HCT116 (cell line): Measurements from ENCODE around the gene OR12D2. TPM values are rescaled to one million over a fixed set of nuclear protein-coding genes. Genes with fewer than 3 reads are reported as not detected.

Experiments
- ATAC-seq: fragments of 200-7000 bp; cut with Tn5 transposase; 2 replicates; pipeline ENCODE4 v1.9.1; 2020; ENCODE audit warnings: mild to moderate bottlenecking, moderate library complexity
- BruUV-seq: library from RNA; stranded (reverse); fragments of 400-500 nt; replicated peaks from 2 replicates; lab custom pipeline; 2021; lab: Mats Ljungman, UMichigan
- CTCF ChIA-PET: fragments of 300-600 bp; sonication (Branson Sonifier 250); formaldehyde crosslinking; loops from one replicate; lab custom pipeline; 2021; ENCODE audit warnings: antibody characterized with exemption; lab: Charles Lee
- POLR2A ChIA-PET: fragments of 300-600, 350-600 bp; sonication (Branson Sonifier 250); formaldehyde crosslinking; loops from one replicate; lab custom pipeline; 2021; ENCODE audit warnings: antibody characterized with exemption; lab: Charles Lee
- RAD21 ChIA-PET, 2 experiments: fragments of 300-600 bp; sonication (Branson Sonifier 250); formaldehyde crosslinking; loops; one replicate each; lab custom pipeline; 2023; ENCODE audit warnings: low total read pairs in 2 of 2; ENCODE audit not compliant: uncharacterized antibody in 2 of 2, unreplicated experiment in 2 of 2, low non-redundant PET in 1 of 2; lab: Charles Lee
- DNase-seq: peaks from one replicate; pipeline ENCODE4 v3.0.0-alpha.2; 2010; ENCODE audit warnings: low read depth, low spot score
- H2AFZ ChIP-seq: fragments of 200-600 bp; shearing (Covaris generic), sonication (generic); 2 replicates; pipeline ENCODE4 v1.6.1; 2017; ENCODE audit warnings: low read depth, mixed run types, mixed read lengths, antibody characterized with exemption, low read length; ENCODE audit not compliant: poor library complexity, severe bottlenecking
- H3K27ac ChIP-seq: 2 replicates; pipeline ENCODE4 v1.5.1; 2012; ENCODE audit warnings: low read depth, low read length
- H3K27me3 ChIP-seq: fragments of 200-600 bp; sonication (generic); 2 replicates; pipeline ENCODE4 v1.6.1; 2016; ENCODE audit warnings: mixed run types, low read length, mixed read lengths; ENCODE audit not compliant: insufficient read depth
- H3K36me3 ChIP-seq, 2 experiments: fragments of 200-500 bp in 1 of 2; fragments of 200-600 bp in 1 of 2; sonication (Bioruptor generic) in 1 of 2; sonication (generic) in 1 of 2; 2 replicates each; pipeline versions ENCODE4 v1.5.1 to v1.6.1; 2014 to 2016; ENCODE audit warnings: low read length in 2 of 2, inconsistent platforms in 1 of 2, mixed read lengths in 1 of 2, mixed run types in 1 of 2; ENCODE audit not compliant: insufficient read depth in 2 of 2, control insufficient read depth in 1 of 2
- H3K4me1 ChIP-seq, 2 experiments: fragments of 200-600 bp in 1 of 2; sonication (generic) in 1 of 2; 2 replicates each; pipeline versions ENCODE4 v1.5.1 to v1.6.1; 2012 to 2017; ENCODE audit warnings: low read length in 2 of 2, inconsistent platforms in 1 of 2, mild to moderate bottlenecking in 1 of 2, mixed read lengths in 1 of 2, mixed run types in 1 of 2, moderate library complexity in 1 of 2; ENCODE audit not compliant: insufficient read depth in 2 of 2, control insufficient read depth in 1 of 2
- H3K4me2 ChIP-seq: fragments of 200-600 bp; sonication (generic); 2 replicates; pipeline ENCODE4 v1.6.1; 2017; ENCODE audit warnings: mixed run types, low read length, mixed read lengths
- H3K4me3 ChIP-seq, 2 experiments: fragments of 200-600 bp in 1 of 2; sonication (generic) in 1 of 2; replicated peaks in 1 of 2; 2 replicates each; pipeline ENCODE4 v1.5.1; 2011 to 2016; ENCODE audit warnings: low read length in 2 of 2, control low read depth in 1 of 2, low read depth in 1 of 2, mild to moderate bottlenecking in 1 of 2, mixed read lengths in 1 of 2, mixed run types in 1 of 2
- H3K79me2 ChIP-seq: fragments of 200-600 bp; sonication (generic); 2 replicates; pipeline ENCODE4 v1.6.1; 2017; ENCODE audit warnings: mild to moderate bottlenecking, mixed run types, low read length, moderate library complexity, mixed read lengths; ENCODE audit not compliant: insufficient read depth
- H3K9ac ChIP-seq: fragments of 200-600 bp; sonication (generic); 2 replicates; pipeline ENCODE4 v1.6.1; 2016; ENCODE audit warnings: low read length, mixed read lengths
- H3K9me2 ChIP-seq: fragments of 200-600 bp; sonication (generic), shearing (Covaris generic); 2 replicates; pipeline ENCODE4 v1.6.1; 2017; ENCODE audit warnings: mixed run types, mild to moderate bottlenecking, moderate library complexity; ENCODE audit not compliant: insufficient read depth
- H3K9me3 ChIP-seq, 2 experiments: fragments of 200-500 bp in 1 of 2; fragments of 200-600 bp in 1 of 2; sonication (Bioruptor generic) in 1 of 2; sonication (generic) in 1 of 2; 2 replicates each; pipeline ENCODE4 v1.6.1; 2014 to 2017; ENCODE audit warnings: low read length in 2 of 2, mixed read lengths in 2 of 2, inconsistent platforms in 1 of 2, low read depth in 1 of 2, mild to moderate bottlenecking in 1 of 2, mixed run types in 1 of 2, moderate library complexity in 1 of 2; ENCODE audit not compliant: control insufficient read depth in 1 of 2, insufficient read depth in 1 of 2
- H4K20me1 ChIP-seq: fragments of 200-600 bp; sonication (generic), shearing (Covaris generic); 2 replicates; pipeline ENCODE4 v1.6.1; 2017; ENCODE audit warnings: mixed run types, mild to moderate bottlenecking, moderate library complexity; ENCODE audit not compliant: insufficient read depth
- CBX3 ChIP-seq: IDR thresholded peaks from 2 replicates; pipeline ENCODE4 v1.6.1; 2012; ENCODE audit warnings: low read depth
- EZH2 ChIP-seq: fragments of 200-600 bp; sonication (generic); IDR thresholded peaks from 2 replicates; pipeline ENCODE4 v1.6.1; 2017; ENCODE audit warnings: antibody characterized with exemption, mixed run types
- EZH2phosphoT487 ChIP-seq: fragments of 200-600 bp; IDR thresholded peaks from 2 replicates; pipeline ENCODE4 v1.6.1; 2018; ENCODE audit warnings: antibody characterized with exemption, borderline replicate concordance
- FOSL1 ChIP-seq: IDR thresholded peaks from 2 replicates; pipeline ENCODE4 v1.6.1; 2012; ENCODE audit warnings: low read depth
- POLR2A ChIP-seq: IDR thresholded peaks from 2 replicates; pipeline ENCODE4 v1.7.0; 2011; ENCODE audit warnings: borderline replicate concordance; ENCODE audit not compliant: insufficient read depth, insufficient read length; ENCODE audit errors: extremely low read depth
- POLR2AphosphoS5 ChIP-seq: IDR thresholded peaks from 2 replicates; pipeline ENCODE4 v1.6.1; 2011; ENCODE audit warnings: mild to moderate bottlenecking, low read depth, low read length, moderate library complexity
- RAD21 ChIP-seq: IDR thresholded peaks from 2 replicates; pipeline ENCODE4 v1.6.1; 2012; ENCODE audit warnings: low read depth, mild to moderate bottlenecking
- SIN3A ChIP-seq: IDR thresholded peaks from 2 replicates; pipeline ENCODE4 v1.6.1; 2012; ENCODE audit warnings: low read depth
- SP1 ChIP-seq: IDR thresholded peaks from 2 replicates; pipeline ENCODE4 v1.6.1; 2012; ENCODE audit warnings: low read depth
- intact Hi-C: fragments of 100-400 bp; cut with micrococcal nuclease; formaldehyde crosslinking; loops from 2 replicates; pipeline ENCODE4 v1.10.0; 2022
- total RNA-seq: library from RNA; stranded (reverse); gene quantifications from one replicate; pipeline ENCODE4 v1.2.1, GENCODE V29; 2021; ENCODE audit not compliant: unreplicated experiment
- TF ChIP-seq, protein P1 (sequence below), 3 experiments: fragments of 200-600 bp in 1 of 3; sonication (generic) in 1 of 3; IDR thresholded peaks in 2 of 3; conservative IDR thresholded peaks in 1 of 3; 2 replicates each; pipeline ENCODE4 v1.5.1; 2012 to 2017; ENCODE audit warnings: low read depth in 2 of 3, low read length in 2 of 3, antibody characterized with exemption in 1 of 3, borderline replicate concordance in 1 of 3, control low read depth in 1 of 3, mild to moderate bottlenecking in 1 of 3, mixed read lengths in 1 of 3, mixed run types in 1 of 3, moderate library complexity in 1 of 3; ENCODE audit not compliant: insufficient read depth in 1 of 3
- TF ChIP-seq, protein P2 (sequence below): IDR thresholded peaks from 2 replicates; pipeline ENCODE4 v1.6.1; 2011; ENCODE audit warnings: mild to moderate bottlenecking, low read length, moderate library complexity; ENCODE audit not compliant: insufficient replicate concordance; ENCODE audit errors: extremely low read depth
- TF ChIP-seq, protein P3 (sequence below): IDR thresholded peaks from 2 replicates; pipeline ENCODE4 v1.6.1; 2012; ENCODE audit warnings: low read depth

OR12D2 gene
- total RNA-seq, 1 experiment from 2014 or later = not detected

DNA sequence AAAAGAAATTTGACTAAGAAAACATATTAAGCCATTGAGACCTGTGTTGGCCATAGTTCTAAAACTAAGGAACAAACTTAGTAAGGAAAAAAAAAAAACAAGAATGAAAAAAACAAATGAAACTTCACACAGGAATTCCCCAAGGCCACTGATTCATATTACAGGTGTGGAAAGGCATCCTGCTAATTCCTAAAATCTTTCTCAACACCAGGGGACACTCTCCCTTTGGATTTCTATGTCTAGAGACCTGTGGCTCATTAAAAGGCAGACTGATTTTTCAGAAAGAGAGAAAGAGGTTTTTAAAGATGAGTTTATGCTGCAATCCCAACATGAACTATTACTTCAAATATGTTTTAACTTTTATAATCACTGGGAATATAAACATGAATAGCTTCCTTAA lies 19.2 kb downstream of the OR12D2 start, which contains the start of gene OR12D1:
TSS of gene OR12D1 (plus strand) at position 341 of the 400 bp plus-strand sequence.
- RAD21 ChIA-PET = no interaction called here
- no TSS peak for BruUV-seq
- no peak within 1 kb of the TSS for H3K27ac ChIP-seq
- H3K36me3 ChIP-seq = no peaks in the 10 kb centered on the region
- H3K9me2 ChIP-seq = no peaks in the 10 kb centered on the region
- ATAC-seq (peak; percentile 65), DNase-seq (peak; percentile 16)
- H3K9me3 ChIP-seq = no peaks in the 10 kb centered on the region
- H3K27me3 ChIP-seq = no peaks in the 10 kb centered on the region
- H3K9ac ChIP-seq = no peak within 1 kb of the TSS
- POLR2A ChIA-PET = no interaction called here
- H2AFZ ChIP-seq = no peak within 1 kb of the TSS
- intact Hi-C loops = loop anchor here (1.0 kb wide), 1 partner anchor 175 kb away; no protein-coding TSS in a partner anchor
- CTCF ChIA-PET = no interaction called here
- TF ChIP-seq, protein P1, sequence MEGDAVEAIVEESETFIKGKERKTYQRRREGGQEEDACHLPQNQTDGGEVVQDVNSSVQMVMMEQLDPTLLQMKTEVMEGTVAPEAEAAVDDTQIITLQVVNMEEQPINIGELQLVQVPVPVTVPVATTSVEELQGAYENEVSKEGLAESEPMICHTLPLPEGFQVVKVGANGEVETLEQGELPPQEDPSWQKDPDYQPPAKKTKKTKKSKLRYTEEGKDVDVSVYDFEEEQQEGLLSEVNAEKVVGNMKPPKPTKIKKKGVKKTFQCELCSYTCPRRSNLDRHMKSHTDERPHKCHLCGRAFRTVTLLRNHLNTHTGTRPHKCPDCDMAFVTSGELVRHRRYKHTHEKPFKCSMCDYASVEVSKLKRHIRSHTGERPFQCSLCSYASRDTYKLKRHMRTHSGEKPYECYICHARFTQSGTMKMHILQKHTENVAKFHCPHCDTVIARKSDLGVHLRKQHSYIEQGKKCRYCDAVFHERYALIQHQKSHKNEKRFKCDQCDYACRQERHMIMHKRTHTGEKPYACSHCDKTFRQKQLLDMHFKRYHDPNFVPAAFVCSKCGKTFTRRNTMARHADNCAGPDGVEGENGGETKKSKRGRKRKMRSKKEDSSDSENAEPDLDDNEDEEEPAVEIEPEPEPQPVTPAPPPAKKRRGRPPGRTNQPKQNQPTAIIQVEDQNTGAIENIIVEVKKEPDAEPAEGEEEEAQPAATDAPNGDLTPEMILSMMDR (IDR thresholded peaks at IDR 0.05 in 2 of 3, conservative IDR thresholded peaks at IDR 0.05 in 1 of 3; ENCODE audit: borderline replicate concordance in 1 of 3, insufficient read depth in 1 of 3, low read depth in 2 of 3, low read length in 2 of 3) = peak; percentile 35 to 55 (median 38); a peak in 3 of 6 replicates
- peak; percentile 66 for TF ChIP-seq RAD21
- TF ChIP-seq, protein P2, sequence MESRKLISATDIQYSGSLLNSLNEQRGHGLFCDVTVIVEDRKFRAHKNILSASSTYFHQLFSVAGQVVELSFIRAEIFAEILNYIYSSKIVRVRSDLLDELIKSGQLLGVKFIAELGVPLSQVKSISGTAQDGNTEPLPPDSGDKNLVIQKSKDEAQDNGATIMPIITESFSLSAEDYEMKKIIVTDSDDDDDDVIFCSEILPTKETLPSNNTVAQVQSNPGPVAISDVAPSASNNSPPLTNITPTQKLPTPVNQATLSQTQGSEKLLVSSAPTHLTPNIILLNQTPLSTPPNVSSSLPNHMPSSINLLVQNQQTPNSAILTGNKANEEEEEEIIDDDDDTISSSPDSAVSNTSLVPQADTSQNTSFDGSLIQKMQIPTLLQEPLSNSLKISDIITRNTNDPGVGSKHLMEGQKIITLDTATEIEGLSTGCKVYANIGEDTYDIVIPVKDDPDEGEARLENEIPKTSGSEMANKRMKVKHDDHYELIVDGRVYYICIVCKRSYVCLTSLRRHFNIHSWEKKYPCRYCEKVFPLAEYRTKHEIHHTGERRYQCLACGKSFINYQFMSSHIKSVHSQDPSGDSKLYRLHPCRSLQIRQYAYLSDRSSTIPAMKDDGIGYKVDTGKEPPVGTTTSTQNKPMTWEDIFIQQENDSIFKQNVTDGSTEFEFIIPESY = no peak
- TF ChIP-seq SP1 = no peak
- no peak for TF ChIP-seq CBX3
- no peak for TF ChIP-seq SIN3A
- no peak for TF ChIP-seq POLR2A
- no peak for TF ChIP-seq EZH2phosphoT487
- no peak for TF ChIP-seq POLR2AphosphoS5
- TF ChIP-seq, protein P3, sequence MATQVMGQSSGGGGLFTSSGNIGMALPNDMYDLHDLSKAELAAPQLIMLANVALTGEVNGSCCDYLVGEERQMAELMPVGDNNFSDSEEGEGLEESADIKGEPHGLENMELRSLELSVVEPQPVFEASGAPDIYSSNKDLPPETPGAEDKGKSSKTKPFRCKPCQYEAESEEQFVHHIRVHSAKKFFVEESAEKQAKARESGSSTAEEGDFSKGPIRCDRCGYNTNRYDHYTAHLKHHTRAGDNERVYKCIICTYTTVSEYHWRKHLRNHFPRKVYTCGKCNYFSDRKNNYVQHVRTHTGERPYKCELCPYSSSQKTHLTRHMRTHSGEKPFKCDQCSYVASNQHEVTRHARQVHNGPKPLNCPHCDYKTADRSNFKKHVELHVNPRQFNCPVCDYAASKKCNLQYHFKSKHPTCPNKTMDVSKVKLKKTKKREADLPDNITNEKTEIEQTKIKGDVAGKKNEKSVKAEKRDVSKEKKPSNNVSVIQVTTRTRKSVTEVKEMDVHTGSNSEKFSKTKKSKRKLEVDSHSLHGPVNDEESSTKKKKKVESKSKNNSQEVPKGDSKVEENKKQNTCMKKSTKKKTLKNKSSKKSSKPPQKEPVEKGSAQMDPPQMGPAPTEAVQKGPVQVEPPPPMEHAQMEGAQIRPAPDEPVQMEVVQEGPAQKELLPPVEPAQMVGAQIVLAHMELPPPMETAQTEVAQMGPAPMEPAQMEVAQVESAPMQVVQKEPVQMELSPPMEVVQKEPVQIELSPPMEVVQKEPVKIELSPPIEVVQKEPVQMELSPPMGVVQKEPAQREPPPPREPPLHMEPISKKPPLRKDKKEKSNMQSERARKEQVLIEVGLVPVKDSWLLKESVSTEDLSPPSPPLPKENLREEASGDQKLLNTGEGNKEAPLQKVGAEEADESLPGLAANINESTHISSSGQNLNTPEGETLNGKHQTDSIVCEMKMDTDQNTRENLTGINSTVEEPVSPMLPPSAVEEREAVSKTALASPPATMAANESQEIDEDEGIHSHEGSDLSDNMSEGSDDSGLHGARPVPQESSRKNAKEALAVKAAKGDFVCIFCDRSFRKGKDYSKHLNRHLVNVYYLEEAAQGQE = no peak
- no peak for TF ChIP-seq EZH2
- TF ChIP-seq FOSL1 = no peak
- H3K4me1 ChIP-seq = no peaks in the 10 kb centered on the region
- H3K4me3 ChIP-seq = no peak within 1 kb of the TSS
- H4K20me1 ChIP-seq = no peaks in the 10 kb centered on the region
- no peaks in the 10 kb centered on the region for H3K79me2 ChIP-seq
- H3K4me2 ChIP-seq = no peak within 1 kb of the TSS
